GM21447 (cell line): ENCODE data around the gene SCD5.

ENCODE experiments used
- ATAC-seq: cut with Tn5 transposase; IDR thresholded peaks from one replicate; pipeline ENCODE4 v1.9.1; 2021; ENCODE audit not compliant: unreplicated experiment

Gene SCD5

GRCh38 chr4:82797405-82798111, 1.0 kb downstream of the SCD5 start:
- no peak for ATAC-seq

- ATAC-seq: no peak
Observed at GRCh38 chr4:82797040-82797404, 1.6 kb downstream of the SCD5 start.

GRCh38 chr4:82792912-82793649, 5.5 kb downstream of the SCD5 start:
- ATAC-seq: no peak

- no peak for ATAC-seq
Observed at GRCh38 chr4:82791179-82791578, 7.4 kb downstream of the SCD5 start.

GRCh38 chr4:82790060-82790660, 8.4 kb downstream of the SCD5 start:
- ATAC-seq: no peak

- ATAC-seq: no peak
Observed at GRCh38 chr4:82789025-82789776, 9.4 kb downstream of the SCD5 start.

- ATAC-seq: no peak
Observed at GRCh38 chr4:82787342-82787741, 11.3 kb downstream of the SCD5 start.

- ATAC-seq: no peak
Observed at GRCh38 chr4:82786828-82787227, 11.8 kb downstream of the SCD5 start.

GRCh38 chr4:82785611-82786400, 12.8 kb downstream of the SCD5 start:
- ATAC-seq: no peak

- ATAC-seq: no peak
Observed at GRCh38 chr4:82784681-82785610, 13.7 kb downstream of the SCD5 start.

GRCh38 chr4:82782626-82783345, 15.8 kb downstream of the SCD5 start:
- no peak for ATAC-seq

- peak; percentile 84 for ATAC-seq
Observed at GRCh38 chr4:82780752-82781231, 17.8 kb downstream of the SCD5 start.

- ATAC-seq: no peak
Observed at GRCh38 chr4:82780170-82780751, 18.3 kb downstream of the SCD5 start.

GRCh38 chr4:82779032-82779431, 19.6 kb downstream of the SCD5 start:
- no peak for ATAC-seq

- no peak for ATAC-seq
Observed at GRCh38 chr4:82777857-82778525, 20.6 kb downstream of the SCD5 start.

GRCh38 chr4:82776925-82777542, 21.6 kb downstream of the SCD5 start:
- ATAC-seq: no peak

GRCh38 chr4:82775243-82775642, 23.4 kb downstream of the SCD5 start:
- no peak for ATAC-seq
